HG03432 (cell line): ENCODE results near the gene CEP41.
"Not testable (repeated sequence)": the region's sequence is repeated elsewhere in the genome, so short reads cannot be mapped to it uniquely, and the experiment has no call there.

ENCODE experiments used
- ATAC-seq: cut with Tn5 transposase; IDR thresholded peaks from one replicate; pipeline ENCODE4 v1.9.1; 2021; ENCODE audit warnings: mild to moderate bottlenecking, moderate library complexity; ENCODE audit not compliant: unreplicated experiment

The CEP41 gene

DNA sequence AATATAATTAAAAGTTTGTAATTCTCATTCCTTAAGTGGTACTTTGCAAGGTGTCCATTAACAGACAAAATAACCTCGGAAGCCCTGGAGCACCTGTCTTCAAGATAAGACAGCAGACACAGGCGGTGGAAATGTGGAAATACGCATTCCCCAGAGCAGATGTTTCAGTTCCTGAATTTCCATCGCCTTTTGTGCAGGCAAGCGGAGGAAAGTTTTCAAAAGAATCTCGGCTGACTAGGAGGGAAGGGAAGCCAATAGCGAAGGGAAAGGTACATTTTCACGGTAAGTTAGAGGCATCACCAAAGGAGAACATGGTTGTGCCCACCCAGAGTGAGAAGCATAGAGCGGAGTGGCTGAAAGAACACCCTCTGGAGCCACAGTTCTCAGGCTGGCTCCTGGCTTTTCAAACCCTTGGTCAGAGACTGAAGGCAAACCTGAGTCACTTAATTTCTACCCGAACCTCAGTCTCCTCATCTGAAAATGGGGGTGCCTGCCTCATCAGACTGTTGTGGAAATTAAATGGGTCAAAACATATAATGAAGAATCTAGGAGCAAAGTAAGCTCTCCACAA, 46.9 kb downstream of the CEP41 start:
- ATAC-seq = no peak

DNA sequence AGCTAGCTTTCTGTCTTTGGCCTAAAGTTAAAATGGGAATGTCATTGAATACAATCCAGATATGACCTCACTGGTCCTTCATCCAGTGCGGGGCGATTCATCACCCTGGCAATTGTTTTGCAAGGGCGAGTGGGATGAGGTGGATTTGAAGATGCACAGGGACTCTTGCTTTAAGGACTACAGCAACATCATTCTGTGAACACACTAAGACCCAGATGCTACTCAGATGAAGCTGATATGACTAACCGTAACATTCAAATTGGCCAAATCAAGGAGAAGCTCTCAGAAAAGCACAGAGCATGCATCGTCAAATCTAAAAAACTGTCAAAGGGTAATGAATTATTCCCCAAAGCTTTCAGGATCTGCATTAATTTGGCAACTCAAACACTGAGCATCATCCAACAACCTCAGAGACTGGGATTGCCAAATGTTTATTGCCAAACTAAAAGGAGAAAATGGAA, 47.7 kb downstream of the CEP41 start:
- ATAC-seq = no peak

DNA sequence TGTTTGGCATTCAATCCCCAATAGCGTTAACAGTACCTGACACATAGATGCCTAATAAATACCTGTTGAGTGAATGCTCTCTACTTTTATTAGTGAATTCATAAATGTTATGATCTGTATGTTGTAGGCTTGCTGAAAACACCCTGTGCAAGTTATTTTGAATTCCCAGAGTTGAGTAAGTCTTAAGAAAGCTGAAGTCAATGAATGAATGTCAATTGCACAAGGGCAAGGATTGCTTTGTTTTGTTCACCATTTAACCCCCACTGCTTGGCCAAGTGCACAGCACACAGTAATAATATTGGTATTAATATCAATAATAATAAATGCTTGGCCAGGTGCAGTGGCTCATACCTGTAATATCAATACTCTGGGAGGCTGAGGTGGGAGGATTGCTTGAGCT, 50.3 kb downstream of the CEP41 start:
- ATAC-seq = no peak

DNA sequence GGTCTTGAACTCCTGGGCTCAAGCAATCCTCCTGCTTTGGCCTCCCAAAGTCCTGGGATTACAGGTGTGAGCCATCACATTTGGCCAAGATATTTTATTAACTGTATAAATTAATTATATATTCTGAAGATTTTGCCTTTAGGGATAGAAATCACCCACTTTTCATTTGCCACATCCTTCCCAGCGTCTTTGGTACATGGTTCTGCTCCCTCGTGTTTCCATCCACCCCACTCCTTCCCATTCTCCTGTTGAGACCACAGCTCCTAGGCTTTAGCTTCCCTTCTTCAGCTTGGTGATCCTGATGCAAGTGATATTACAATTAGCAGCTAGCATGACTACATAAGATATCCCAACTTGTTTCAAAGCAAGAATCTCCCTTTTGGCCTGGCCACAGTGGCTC, 52.1 kb downstream of the CEP41 start:
- ATAC-seq = no peak

DNA sequence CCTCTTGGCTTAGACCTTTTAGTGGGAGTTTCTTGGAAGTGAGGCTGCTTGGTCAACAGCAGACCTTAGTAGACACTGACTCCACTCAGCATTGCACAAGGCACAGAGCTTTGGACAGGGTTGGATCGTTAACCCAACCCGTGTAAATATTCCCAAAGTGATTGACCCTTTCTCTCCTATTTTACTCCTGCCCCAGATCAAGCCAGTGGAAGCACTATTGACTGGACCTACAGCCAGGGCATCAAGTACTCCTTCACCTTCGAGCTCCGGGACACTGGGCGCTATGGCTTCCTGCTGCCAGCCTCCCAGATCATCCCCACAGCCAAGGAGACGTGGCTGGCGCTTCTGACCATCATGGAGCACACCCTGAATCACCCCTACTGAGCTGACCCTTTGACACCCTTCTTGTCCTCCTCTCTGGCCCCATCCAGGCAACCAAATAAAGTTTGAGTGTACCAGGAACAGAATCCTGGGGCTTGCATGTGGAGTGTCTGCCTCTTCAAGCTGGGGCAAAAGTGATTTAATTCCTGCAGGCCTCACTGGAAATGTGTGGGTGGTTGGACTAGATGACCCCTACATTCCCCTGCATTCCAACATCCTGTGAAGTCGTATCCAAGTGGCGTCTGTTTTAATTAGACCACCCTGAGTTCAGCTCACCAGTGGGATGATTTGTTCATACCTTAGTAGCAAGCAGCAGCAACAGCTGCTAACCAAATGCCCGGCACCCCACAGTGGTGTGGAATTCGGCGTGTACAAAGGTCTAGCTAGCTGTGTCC, 53.0 kb downstream of the CEP41 start:
- ATAC-seq = no peak

DNA sequence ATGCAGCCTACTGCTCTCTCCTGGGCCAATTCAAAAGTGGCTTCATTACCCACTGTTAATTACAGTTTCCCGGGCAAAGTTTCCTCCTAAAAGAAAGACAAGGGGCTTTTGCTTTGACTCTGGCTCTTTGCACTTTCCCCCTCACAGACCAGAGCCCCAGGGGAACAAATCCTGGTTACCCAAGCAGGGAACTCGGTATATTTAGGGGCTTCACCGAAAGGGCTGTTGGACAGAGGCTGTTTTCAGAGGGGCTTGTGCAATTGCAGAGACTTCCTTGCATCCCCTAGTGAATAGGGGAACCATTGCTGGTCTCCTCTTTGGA, 53.5 kb downstream of the CEP41 start:
- no peak for ATAC-seq

DNA sequence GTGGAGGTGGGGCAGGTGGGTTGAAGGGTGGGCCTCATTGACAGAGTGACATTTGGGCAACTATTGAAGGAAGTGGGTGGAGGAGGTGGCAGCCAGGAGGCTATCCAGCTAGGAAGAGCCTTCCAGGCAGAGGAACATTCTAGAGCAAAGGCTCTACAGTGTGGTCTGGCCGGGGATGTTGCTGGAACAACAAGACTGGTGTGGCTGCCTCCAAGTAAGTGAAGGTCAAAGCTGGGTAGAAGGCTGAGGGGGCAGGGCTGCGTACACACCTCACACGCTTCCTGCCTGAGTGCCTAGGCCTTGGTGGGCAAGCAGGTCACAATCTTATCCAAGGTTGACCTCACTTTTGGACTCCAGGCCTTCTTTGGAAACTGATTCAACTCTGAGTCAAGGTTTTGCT, 53.9 kb downstream of the CEP41 start:
- no peak for ATAC-seq

DNA sequence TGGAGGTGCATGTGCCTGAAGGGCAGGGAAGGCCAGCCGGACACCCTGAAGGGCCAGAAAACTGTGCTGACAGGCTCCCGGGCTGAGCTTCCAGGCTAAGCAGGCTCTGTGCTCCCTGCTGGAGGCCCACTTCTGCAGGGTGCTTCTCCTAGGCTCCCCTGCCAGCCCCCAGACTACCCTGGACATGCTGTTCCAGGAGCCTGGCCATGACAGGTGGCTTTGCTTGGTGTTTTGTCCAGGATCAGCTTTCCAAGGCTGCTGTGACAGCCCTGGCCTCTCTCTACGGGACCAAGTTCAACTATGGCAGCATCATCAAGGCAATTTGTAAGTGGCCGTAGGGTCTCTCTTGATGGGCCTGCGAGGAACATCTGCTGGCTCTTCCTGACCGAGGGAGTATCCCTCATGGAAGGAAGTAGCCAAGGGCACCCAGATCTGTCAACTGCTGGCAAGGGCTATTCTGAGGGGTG, 55.2 kb downstream of the CEP41 start:
- ATAC-seq = no peak

DNA sequence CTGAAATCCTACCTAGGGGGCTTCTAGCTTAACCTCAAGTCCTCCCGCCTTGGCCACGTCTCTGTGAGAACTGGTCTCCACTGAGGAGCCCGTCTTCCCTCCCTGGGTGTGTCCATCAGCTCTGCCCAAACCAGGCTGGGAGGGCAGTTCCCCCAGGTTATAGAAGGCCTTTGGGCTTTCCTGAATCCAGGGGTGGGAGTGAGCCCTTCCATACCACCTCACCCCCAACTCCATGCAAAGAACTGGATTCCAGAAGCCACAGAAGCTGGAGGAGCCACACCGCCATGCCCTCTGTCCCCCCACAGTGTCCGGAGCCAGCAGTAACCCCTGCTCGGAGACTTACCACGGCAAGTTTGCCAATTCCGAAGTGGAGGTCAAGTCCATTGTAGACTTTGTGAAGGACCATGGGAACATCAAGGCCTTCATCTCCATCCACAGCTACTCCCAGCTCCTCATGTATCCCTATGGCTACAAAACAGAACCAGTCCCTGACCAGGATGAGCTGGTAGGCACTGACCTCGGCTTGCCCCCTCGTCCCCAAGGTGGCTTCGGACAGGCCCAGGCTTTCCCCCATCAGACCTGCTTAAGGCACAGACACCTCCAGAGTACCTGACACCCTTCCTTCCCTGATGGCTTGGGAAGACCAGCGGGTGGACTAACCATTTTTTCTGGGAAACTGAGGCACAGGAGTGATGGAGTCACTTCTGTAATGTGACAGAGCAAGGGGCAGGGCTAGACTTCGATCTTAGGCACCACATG, 55.8 kb downstream of the CEP41 start:
- no peak for ATAC-seq

DNA sequence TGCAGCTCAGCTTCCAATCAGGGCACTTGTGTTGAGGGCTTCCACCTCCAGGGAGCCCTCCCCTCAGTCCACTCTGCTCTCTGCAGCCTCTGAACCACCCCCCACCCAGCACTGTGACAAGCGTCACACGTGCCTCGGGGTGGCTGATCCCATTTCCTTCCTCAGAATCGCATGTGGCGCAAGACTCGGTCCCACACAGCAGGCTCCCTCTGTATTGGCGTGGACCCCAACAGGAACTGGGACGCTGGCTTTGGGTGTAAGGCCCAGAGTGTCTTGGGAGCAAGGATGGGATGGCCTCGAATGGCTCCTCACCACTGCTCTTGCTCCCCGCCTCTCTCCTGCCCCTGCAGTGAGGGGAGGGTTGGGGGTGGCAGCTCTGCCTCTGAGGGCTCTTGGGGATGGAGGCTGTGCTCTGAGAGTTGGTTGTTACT, 56.4 kb downstream of the CEP41 start:
- no peak for ATAC-seq

DNA sequence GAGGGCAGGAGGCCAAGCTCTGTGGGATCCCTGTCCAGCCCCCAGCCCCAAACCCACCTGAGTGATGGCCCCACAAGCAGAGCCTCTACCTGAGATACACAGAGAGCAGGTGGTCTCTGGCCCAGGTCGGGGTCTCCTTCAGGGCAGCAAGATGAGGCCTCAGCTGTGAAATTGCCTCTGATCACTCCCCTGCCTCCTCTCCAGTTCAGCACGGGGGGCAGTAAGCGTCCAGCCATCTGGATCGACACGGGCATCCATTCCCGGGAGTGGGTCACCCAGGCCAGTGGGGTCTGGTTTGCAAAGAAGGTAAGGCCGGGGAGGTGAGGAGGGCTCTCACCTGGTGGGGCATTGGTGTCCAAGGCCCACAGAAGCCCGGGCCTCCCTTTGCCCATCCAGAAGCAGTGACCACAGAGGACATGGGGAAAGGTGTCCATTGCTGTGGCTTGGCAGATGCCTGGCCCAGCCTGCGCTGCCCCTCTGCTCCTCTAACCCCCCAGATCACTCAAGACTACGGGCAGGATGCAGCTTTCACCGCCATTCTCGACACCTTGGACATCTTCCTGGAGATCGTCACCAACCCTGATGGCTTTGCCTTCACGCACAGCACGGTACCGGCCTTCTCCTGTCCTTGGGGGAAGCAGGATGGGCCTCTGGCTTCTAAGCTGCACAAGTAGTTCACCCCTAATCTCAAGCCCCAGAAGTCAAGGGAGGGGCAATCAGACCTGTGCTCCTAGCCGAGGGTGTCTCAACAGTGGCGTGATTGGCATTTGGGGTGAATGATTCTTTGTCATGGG, 57.4 kb downstream of the CEP41 start:
- ATAC-seq = no peak

DNA sequence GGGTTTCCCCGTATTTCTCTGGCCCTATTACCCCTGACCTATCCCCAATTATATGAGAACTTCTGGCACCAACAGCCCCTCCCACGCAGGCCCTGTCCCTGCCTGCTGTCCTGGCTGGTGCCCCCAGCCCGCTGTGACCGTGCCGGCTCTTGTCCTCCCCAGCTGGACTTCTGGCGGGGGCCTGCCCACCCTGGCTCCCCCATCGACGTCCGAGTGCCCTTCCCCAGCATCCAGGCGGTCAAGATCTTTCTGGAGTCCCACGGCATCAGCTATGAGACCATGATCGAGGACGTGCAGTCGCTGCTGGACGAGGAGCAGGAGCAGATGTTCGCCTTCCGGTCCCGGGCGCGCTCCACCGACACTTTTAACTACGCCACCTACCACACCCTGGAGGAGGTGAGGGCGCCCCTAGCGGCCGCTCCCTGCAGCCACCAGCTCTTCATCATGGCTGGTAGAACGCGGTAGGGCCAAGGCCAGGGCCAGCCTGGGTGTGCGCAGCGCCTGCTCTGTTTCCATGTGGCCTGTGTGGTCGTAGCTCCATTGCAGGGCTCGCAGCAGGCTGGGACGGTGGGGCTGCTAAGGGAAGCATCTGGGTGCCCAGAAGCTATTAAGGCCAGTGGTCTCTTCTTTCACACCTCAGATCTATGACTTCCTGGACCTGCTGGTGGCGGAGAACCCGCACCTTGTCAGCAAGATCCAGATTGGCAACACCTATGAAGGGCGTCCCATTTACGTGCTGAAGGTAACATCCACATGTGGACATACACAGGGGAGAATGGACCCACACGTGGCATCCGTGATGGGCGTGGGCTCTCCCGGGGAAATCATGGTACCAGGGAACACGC, 59.1 kb downstream of the CEP41 start:
- no peak for ATAC-seq

DNA sequence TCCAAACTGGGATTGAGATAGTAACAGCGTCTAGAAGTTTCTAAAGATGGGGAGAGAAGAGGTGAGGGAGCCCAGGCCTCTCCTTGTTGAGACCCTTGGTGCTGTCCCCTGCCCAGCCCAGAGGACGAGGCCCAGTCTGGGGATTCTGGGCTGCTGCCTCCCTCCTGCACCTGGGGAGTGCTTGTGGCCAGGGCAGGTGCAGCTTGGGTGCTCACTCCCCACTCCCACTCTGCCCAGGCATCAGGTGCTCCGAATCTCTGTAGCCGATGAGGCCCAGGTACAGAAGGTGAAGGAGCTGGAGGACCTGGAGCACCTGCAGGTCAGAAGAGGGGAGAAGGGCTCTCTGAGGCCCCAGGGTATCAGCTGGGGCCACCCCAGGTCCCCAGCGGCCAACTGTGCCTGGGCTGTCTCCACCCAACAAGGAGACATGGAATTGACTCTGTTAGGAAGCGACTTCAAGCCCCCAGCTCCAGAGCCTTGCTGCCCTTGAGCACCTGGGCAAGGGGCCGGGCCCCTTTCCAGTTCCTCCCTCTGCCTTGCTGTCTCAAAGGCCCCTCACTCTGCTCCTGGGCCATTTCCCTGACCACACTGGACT, 59.9 kb downstream of the CEP41 start:
- ATAC-seq = no peak

DNA sequence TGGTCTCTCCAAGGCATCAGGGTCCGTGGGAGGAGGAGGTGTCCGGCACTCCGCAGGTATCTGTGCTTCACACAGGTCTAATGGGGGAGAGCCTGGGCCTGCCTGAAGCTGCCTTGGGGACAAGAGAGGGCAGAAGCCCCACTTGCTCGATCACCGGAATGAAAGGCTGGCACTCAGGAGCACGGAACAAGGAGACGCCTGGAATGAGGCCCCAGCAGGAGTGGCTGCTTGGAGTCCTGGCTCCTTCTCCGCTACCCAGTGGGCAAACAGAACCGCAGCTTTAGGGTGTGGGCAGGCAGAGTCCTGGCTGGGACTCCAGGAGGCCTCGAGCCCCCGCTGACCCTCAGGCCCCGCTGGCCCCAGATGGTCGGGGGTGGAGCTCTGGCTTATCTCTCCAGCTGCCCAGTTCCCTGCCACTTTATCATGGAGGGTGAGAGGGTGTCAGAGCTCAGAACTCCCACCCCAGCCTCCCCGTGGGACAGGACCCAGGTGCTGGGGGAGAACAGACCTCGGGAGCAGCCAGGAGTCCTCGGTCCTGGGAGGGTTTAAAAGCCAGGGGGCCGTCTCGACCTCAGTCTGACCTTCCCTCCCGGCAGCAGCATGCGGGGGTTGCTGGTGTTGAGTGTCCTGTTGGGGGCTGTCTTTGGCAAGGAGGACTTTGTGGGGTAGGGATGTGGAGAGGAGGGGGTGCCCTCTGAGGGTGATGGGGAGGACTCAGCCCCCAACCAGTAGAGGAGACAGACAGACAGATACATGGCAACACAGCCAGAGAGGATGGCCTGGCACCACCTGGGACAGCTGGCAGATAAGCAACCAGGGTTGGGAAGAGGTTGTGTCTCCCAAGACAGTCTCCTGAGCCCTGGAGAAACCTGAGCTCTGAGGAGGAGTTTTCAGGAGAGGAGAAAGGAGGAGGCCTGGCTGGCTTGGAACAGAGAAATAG, 60.6 kb downstream of the CEP41 start, which contains the start of gene CPA1:
TSS of gene CPA1 (plus strand) at position 574 of the 940 bp plus-strand sequence. CDS start at position 601, 27 bp downstream.
- ATAC-seq = no peak

DNA sequence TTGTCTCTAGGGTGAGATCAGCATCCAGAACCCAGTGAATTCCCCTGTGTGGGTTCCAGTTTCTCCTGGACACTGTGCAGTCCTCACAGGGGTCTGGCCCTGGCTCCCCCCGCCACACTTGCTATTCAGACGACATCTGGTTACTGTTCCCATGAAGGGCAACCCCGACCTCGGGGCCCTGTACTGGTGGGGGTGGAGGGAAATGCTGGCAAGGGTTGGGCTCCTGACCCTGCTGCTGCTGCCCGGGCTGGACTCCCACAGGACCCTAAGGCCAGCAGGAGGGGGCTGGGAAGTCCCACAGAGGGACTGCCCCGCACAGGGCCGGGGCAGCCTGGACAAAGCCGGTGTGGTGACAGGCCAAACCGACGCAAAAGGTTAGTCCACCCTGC, 61.3 kb downstream of the CEP41 start:
- no peak for ATAC-seq

DNA sequence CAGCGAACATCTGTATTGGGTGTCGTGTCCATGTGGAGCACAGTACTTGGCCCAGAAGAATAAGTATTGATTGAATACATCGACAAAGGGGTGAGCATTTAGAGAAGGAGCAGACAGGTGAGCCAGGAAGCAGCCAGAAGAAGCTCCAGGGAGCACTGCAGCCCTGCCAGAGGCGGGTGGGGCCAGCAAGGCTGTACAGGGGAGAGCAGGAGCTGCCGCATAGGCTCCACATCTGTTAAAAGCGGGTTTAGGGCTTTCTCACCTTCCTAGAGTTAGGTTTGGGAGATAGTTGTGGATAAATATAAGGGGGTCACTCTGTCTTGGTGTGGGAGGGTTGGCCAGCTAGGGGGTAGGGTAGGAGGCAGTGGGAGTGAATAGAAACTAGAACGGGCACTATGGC, 61.8 kb downstream of the CEP41 start:
- ATAC-seq = no peak

DNA sequence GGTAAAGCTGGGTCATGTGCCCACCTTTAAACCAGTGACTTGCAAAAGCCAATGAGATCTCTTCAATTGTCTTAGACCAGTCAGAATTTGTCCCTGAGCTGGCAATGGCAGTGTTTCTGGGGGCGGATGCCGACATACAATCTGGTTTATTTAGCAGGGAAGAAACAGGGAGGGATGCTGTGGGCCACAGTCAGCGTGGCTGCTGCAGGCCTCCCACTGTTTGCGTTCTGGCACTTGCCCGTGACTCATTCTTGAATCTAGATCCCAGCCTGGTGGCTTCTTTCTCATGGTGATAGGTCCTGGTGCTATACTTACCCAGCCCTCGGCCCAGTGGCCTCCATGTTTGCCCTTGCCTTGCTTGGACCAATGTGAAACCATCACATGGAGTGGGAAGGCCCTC, 63.6 kb downstream of the CEP41 start:
- no peak for ATAC-seq

DNA sequence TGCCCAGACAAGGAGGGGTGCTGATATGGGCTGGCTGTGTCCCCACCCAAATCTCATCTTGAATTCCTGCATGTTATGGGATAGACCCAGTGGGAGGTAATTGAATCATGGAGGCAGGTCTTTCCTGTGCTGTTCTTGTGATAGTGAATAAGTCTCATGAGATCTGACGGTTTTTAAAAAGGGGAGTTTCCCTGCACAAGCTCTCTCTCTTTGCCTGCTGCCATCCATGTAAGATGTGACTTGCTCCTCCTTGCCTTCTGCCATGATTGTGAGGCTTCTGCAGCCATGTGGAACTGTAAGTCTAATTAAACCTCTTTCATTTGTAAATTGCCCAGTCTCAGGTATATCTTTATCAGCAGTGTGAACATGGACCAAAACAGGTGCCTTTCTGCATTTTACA, 64.4 kb downstream of the CEP41 start:
- ATAC-seq = not testable (repeated sequence)

DNA sequence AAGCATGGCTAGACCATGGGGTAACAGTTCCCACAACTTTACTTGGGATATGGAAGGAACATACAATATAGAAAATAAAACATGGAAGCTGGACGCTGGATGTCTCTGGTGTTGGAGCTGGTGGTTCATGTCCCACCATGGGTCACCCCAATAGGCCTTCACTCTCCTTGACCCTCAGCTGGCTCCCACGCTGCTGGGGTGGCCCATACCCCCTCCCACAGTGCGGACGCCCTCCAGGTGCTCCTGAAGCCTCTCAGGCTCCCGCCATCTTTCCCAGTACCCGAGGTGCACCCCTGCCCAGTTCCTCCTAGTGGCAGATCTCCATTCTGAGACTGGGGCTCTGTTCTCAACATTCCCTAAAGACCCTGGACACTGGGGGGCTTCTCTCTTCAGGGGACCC, 66.3 kb downstream of the CEP41 start:
- no peak for ATAC-seq
